ENCODE results near the gene CANT1. TPM values are rescaled to one million over a fixed set of nuclear protein-coding genes. Genes with fewer than 3 reads are reported as not detected.

The CANT1 gene
- total and polyA plus RNA-seq, 2 of the 13 experiments (the other 11 are each of a cell fraction or from before 2014, with no cell fraction given) = 34.1 to 42.1 TPM

GRCh38 chr17:78979780-78980623 lies 29.6 kb downstream of the CANT1 start, which contains the start of gene LGALS3BP (continued):
- TF ChIP-seq SMARCC2 (IDR thresholded peaks at IDR 0.05) (no peak), ZNF446 (CRISPR knock-in tag; IDR thresholded peaks at IDR 0.05) (no peak), ZNF841 (CRISPR knock-in tag; IDR thresholded peaks at IDR 0.05; ENCODE audit: borderline replicate concordance) (no peak), HNRNPK (IDR thresholded peaks at IDR 0.05; ENCODE audit: low read depth, low read length, poor library complexity, severe bottlenecking) (no peak), ZNF766 (CRISPR knock-in tag; IDR thresholded peaks at IDR 0.05; ENCODE audit: borderline replicate concordance) (peak; percentile 31; the same call in 1 of the 2 replicates), POLR2AphosphoS5 (IDR thresholded peaks at IDR 0.05; ENCODE audit: low read depth, low read length) (peak; percentile 99), SIX1 (CRISPR knock-in tag; IDR thresholded peaks at IDR 0.05; ENCODE audit: borderline replicate concordance) (no peak), NR2F6 (IDR thresholded peaks at IDR 0.05) (peak; percentile 10; the same call in 1 of the 2 replicates), NR2F6 (CRISPR knock-in tag; IDR thresholded peaks at IDR 0.05) (peak; percentile 30; the same call in 1 of the 2 replicates), KLF15 (CRISPR knock-in tag; IDR thresholded peaks at IDR 0.05; ENCODE audit: borderline replicate concordance) (no peak), NR0B2 (CRISPR knock-in tag; IDR thresholded peaks at IDR 0.05) (0 out of 2 replicates have a peak, but pooled peaks have one; percentile 4), CCDC6 (CRISPR knock-in tag; IDR thresholded peaks at IDR 0.05) (peak; percentile 71; the same call in 1 of the 2 replicates), RBM39 (IDR thresholded peaks at IDR 0.05; ENCODE audit: low read depth, low read length, poor library complexity, severe bottlenecking) (no peak), HDAC6 (IDR thresholded peaks at IDR 0.05; ENCODE audit: low read depth, low read length) (no peak), GATAD1 (CRISPR knock-in tag; IDR thresholded peaks at IDR 0.05) (0 out of 2 replicates have a peak, but pooled peaks have one; percentile 61), ZNF512B (CRISPR knock-in tag; IDR thresholded peaks at IDR 0.05; ENCODE audit: borderline replicate concordance) (no peak), SALL2 (CRISPR knock-in tag; IDR thresholded peaks at IDR 0.05) (peak; percentile 73), SRSF4 (IDR thresholded peaks at IDR 0.05; ENCODE audit: low read depth, low read length, poor library complexity, severe bottlenecking) (no peak), YEATS2 (CRISPR knock-in tag; IDR thresholded peaks at IDR 0.05; ENCODE audit: borderline replicate concordance) (peak; percentile 84), SAFB2 (CRISPR knock-in tag; IDR thresholded peaks at IDR 0.05; ENCODE audit: borderline replicate concordance, low read depth) (peak; percentile 68; the same call in 1 of the 2 replicates), NBN (conservative IDR thresholded peaks at IDR 0.05) (no peak)
- TF ChIP-seq, protein P1, sequence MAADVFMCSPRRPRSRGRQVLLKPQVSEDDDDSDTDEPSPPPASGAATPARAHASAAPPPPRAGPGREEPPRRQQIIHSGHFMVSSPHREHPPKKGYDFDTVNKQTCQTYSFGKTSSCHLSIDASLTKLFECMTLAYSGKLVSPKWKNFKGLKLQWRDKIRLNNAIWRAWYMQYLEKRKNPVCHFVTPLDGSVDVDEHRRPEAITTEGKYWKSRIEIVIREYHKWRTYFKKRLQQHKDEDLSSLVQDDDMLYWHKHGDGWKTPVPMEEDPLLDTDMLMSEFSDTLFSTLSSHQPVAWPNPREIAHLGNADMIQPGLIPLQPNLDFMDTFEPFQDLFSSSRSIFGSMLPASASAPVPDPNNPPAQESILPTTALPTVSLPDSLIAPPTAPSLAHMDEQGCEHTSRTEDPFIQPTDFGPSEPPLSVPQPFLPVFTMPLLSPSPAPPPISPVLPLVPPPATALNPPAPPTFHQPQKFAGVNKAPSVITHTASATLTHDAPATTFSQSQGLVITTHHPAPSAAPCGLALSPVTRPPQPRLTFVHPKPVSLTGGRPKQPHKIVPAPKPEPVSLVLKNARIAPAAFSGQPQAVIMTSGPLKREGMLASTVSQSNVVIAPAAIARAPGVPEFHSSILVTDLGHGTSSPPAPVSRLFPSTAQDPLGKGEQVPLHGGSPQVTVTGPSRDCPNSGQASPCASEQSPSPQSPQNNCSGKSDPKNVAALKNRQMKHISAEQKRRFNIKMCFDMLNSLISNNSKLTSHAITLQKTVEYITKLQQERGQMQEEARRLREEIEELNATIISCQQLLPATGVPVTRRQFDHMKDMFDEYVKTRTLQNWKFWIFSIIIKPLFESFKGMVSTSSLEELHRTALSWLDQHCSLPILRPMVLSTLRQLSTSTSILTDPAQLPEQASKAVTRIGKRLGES (CRISPR knock-in tag; IDR thresholded peaks at IDR 0.05; ENCODE audit: borderline replicate concordance) = no peak
